ENCODE measurements around the gene MMP11.

The MMP11 gene

DNA sequence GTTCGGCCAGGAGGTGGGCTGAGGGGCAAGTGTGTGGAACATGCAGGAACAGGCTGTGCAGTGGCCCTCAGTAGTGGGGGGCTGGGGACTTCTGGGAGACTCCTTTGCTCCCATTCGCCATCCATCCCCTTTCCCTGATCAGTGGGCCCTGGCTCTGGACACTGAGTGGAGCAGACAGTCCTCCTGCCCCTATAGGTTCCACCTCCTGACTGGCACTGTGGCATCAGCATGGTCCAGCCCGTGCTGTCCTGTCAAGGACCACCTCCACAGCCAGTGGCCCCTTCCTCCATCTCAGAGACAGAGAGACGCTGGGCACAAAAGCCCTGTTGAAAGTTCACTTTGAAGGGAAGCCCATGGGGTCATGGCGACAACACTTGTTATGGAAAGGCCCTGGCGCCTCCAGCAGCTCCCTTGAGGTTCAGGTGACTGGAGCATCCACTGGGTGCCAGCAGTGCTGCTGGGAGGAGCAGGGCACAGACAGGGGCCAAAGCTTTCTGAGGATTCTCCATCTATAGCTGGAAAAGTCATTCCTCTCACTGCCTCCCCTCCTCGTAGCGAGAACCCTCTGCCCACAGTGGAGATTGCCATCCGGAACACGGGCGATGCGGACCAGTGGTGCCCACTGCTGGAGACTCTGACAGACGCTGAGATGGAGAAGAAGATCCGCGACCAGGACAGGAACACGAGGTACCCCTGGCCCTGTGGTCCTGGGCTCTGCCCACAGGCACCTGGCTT, 60.5 kb downstream of the MMP11 start:
- TF ChIP-seq POLR2AphosphoS5 (IDR thresholded peaks at IDR 0.05; ENCODE audit: low read depth), result peak; percentile 16; the same call in 1 of the 2 replicates
- TF ChIP-seq, protein P1, sequence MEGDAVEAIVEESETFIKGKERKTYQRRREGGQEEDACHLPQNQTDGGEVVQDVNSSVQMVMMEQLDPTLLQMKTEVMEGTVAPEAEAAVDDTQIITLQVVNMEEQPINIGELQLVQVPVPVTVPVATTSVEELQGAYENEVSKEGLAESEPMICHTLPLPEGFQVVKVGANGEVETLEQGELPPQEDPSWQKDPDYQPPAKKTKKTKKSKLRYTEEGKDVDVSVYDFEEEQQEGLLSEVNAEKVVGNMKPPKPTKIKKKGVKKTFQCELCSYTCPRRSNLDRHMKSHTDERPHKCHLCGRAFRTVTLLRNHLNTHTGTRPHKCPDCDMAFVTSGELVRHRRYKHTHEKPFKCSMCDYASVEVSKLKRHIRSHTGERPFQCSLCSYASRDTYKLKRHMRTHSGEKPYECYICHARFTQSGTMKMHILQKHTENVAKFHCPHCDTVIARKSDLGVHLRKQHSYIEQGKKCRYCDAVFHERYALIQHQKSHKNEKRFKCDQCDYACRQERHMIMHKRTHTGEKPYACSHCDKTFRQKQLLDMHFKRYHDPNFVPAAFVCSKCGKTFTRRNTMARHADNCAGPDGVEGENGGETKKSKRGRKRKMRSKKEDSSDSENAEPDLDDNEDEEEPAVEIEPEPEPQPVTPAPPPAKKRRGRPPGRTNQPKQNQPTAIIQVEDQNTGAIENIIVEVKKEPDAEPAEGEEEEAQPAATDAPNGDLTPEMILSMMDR (IDR thresholded peaks at IDR 0.05; ENCODE audit: insufficient read depth, low read length), result no peak
- Histone ChIP-seq H3K4me3 (replicated peaks; ENCODE audit: insufficient read depth, low read length) (no peak overlapping the region), H3K27ac (replicated peaks) (no peak overlapping the region), H3K27me3 (ENCODE audit: insufficient read depth, poor library complexity, severe bottlenecking) (no peaks in the 10 kb centered on the region)
- DNase-seq (ENCODE audit: low read depth in 1 of 2, low spot score in 1 of 2), result no peak

Data from HL-60 (cell line).